Measurements from ENCODE around the gene MSL3B.

Gene MSL3B

DNA sequence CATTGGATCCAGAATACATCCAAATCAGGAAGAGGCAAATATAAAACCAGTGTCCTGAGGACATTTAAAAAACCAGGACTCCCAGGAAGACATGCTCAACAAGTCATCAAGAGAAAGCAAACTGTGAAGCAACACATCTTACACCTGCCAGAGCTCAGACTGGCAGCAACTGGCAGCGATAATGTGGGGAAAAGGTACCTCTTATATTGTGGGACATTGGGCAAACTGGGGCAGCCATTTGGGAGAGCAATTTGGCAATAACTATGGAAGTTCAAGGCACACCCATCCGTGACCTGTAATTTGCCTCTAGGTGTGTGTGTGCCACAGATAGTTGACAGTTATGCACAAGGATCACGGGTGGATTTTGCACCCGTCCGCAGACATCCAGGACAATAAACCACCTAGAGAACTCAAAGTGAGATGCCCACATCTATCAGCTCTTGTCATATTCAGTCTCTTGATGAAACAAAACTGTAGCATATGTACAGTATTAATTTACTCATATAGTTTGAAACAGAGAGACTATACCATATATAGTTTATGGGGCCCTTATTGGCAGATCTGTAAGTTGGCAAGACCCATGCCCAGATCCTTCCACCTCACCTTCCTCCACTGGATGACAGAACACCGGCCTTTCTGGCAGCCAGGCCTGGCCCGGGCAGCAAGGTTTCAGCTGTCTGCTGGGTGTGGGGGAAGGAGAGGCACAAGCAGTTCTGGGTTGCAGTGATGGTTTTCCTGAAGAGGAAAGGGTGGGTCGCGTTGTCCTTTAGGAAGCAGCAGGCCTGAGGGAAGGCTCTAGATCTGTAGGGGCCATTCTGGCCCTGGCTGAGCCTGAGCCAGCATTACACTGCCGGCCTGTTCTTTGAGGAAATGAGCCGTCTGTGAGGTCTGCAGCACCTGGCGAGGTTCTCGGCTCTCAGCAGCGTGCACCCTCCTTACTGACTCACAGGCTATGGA is 32.7 kb downstream of the MSL3B start:
- no peak overlapping the region for H3K4me2 ChIP-seq (ENCODE audit: low read length)
- no peaks in the 10 kb centered on the region for H4K20me1 ChIP-seq (ENCODE audit: insufficient read depth)
- no peaks in the 10 kb centered on the region for H3F3A ChIP-seq (ENCODE audit: insufficient read depth, low read length, poor library complexity, severe bottlenecking)
- H3K9me3 ChIP-seq (ENCODE audit: low read length): no peaks in the 10 kb centered on the region
- no peaks in the 10 kb centered on the region for H3K9me2 ChIP-seq (ENCODE audit: insufficient read depth, low read length)
- no peak overlapping the region for H3K4me3 ChIP-seq (ENCODE audit: low read length)
- no peak overlapping the region for H2AFZ ChIP-seq (ENCODE audit: low read depth, low read length)
- TF ChIP-seq POLR2AphosphoS5 (IDR thresholded peaks at IDR 0.05) (no peak), RAD21 (conservative IDR thresholded peaks at IDR 0.05) (no peak), EZH2 (IDR thresholded peaks at IDR 0.05; ENCODE audit: borderline replicate concordance, insufficient read depth, low read length, poor library complexity, severe bottlenecking) (no peak), EP300 (conservative IDR thresholded peaks at IDR 0.05; ENCODE audit: poor library complexity, severe bottlenecking) (no peak), MXI1 (conservative IDR thresholded peaks at IDR 0.05; ENCODE audit: poor library complexity, severe bottlenecking) (no peak), REST (IDR thresholded peaks at IDR 0.05; ENCODE audit: borderline replicate concordance) (no peak), TAF1 (IDR thresholded peaks at IDR 0.05; ENCODE audit: low read depth) (no peak)
- TF ChIP-seq, protein P1, sequence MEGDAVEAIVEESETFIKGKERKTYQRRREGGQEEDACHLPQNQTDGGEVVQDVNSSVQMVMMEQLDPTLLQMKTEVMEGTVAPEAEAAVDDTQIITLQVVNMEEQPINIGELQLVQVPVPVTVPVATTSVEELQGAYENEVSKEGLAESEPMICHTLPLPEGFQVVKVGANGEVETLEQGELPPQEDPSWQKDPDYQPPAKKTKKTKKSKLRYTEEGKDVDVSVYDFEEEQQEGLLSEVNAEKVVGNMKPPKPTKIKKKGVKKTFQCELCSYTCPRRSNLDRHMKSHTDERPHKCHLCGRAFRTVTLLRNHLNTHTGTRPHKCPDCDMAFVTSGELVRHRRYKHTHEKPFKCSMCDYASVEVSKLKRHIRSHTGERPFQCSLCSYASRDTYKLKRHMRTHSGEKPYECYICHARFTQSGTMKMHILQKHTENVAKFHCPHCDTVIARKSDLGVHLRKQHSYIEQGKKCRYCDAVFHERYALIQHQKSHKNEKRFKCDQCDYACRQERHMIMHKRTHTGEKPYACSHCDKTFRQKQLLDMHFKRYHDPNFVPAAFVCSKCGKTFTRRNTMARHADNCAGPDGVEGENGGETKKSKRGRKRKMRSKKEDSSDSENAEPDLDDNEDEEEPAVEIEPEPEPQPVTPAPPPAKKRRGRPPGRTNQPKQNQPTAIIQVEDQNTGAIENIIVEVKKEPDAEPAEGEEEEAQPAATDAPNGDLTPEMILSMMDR (IDR thresholded peaks at IDR 0.05; ENCODE audit: poor library complexity, severe bottlenecking): no peak
- no peak overlapping the region for H3K9ac ChIP-seq (ENCODE audit: low read length)
- H3K27me3 ChIP-seq (ENCODE audit: insufficient read depth, low read depth, low read length): no peaks in the 10 kb centered on the region
- H3K36me3 ChIP-seq (ENCODE audit: insufficient read depth, low read length): no peaks in the 10 kb centered on the region
- peaks cover 4% of the 10 kb centered on the region for H3K79me2 ChIP-seq (replicated peaks; ENCODE audit: insufficient read depth, low read length)
- H3K27ac ChIP-seq (ENCODE audit: low read length): no peak overlapping the region

DNA sequence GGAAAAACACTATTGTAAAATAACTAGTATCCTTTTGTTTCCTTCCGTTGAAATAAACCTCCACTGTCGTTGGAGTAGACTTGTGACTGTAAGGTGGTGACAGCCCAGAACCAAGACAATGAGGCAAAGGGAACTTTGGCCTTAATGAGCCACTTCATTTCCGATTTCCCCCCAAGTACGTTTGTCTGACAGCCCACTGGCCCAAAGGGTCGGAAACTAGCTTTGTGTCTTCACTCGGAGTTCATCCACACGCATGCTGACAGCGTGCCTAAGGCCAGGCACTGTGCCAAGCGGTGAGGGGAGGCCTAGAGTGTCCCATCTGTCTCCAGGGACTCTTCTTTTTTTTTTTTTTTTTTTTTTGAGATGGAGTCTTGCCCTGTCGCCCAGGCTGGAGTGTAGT is 34.8 kb downstream of the MSL3B start:
- H3K4me3 ChIP-seq (ENCODE audit: low read length): no peak overlapping the region
- TF ChIP-seq TAF1 (IDR thresholded peaks at IDR 0.05; ENCODE audit: low read depth) (no peak), REST (IDR thresholded peaks at IDR 0.05; ENCODE audit: borderline replicate concordance) (no peak), POLR2AphosphoS5 (IDR thresholded peaks at IDR 0.05) (no peak), MXI1 (conservative IDR thresholded peaks at IDR 0.05; ENCODE audit: poor library complexity, severe bottlenecking) (no peak)
- H3K9me3 ChIP-seq (ENCODE audit: low read length): no peaks in the 10 kb centered on the region
- H4K20me1 ChIP-seq (ENCODE audit: insufficient read depth): no peaks in the 10 kb centered on the region
- no peaks in the 10 kb centered on the region for H3K36me3 ChIP-seq (ENCODE audit: insufficient read depth, low read length)
- no peaks in the 10 kb centered on the region for H3F3A ChIP-seq (ENCODE audit: insufficient read depth, low read length, poor library complexity, severe bottlenecking)
- no peaks in the 10 kb centered on the region for H3K27me3 ChIP-seq (ENCODE audit: insufficient read depth, low read depth, low read length)
- no peak overlapping the region for H3K4me2 ChIP-seq (ENCODE audit: low read length)
- no peaks in the 10 kb centered on the region for H3K9me2 ChIP-seq (ENCODE audit: insufficient read depth, low read length)
- peaks cover 4% of the 10 kb centered on the region for H3K79me2 ChIP-seq (replicated peaks; ENCODE audit: insufficient read depth, low read length)
- H3K27ac ChIP-seq (ENCODE audit: low read length): no peak overlapping the region
- H2AFZ ChIP-seq (ENCODE audit: low read depth, low read length): no peak overlapping the region
- no peak overlapping the region for H3K9ac ChIP-seq (ENCODE audit: low read length)
